H9 (cell line): Measurements from ENCODE around the gene PDE6H. TPM values are rescaled to one million over a fixed set of nuclear protein-coding genes. Genes with fewer than 3 reads are reported as not detected.

Experiments used
- DNase-seq: peaks from one replicate; pipeline ENCODE4 v3.0.0-alpha.2; 2017
- H2AFZ ChIP-seq: one replicate; pipeline ENCODE4 v1.6.1; 2013; ENCODE audit warnings: mild to moderate bottlenecking, low read length, control low read depth, moderate library complexity
- H2AK5ac ChIP-seq: 2 replicates; pipeline ENCODE4 v1.6.1; 2013; ENCODE audit warnings: low read length, control low read depth, mixed read lengths; ENCODE audit not compliant: insufficient read length
- H2BK120ac ChIP-seq: one replicate; pipeline ENCODE4 v1.6.1; 2013; ENCODE audit warnings: low read depth, mild to moderate bottlenecking, low read length, control low read depth, inconsistent platforms; ENCODE audit not compliant: poor library complexity, severe bottlenecking
- H2BK12ac ChIP-seq: 2 replicates; pipeline ENCODE4 v1.6.1; 2013; ENCODE audit warnings: low read length, control low read depth, mixed read lengths, low read depth; ENCODE audit not compliant: insufficient read length
- H2BK15ac ChIP-seq: 2 replicates; pipeline ENCODE4 v1.6.1; 2013; ENCODE audit warnings: low read depth, low read length, control low read depth
- H2BK20ac ChIP-seq: one replicate; pipeline ENCODE4 v1.6.1; 2013; ENCODE audit warnings: low read depth, mild to moderate bottlenecking, low read length, control low read depth, inconsistent platforms; ENCODE audit not compliant: poor library complexity, severe bottlenecking
- H2BK5ac ChIP-seq: 2 replicates; pipeline ENCODE4 v1.6.1; 2013; ENCODE audit warnings: low read length, control low read depth, mixed read lengths; ENCODE audit not compliant: insufficient read length
- H3K14ac ChIP-seq: 2 replicates; pipeline ENCODE4 v1.6.1; 2013; ENCODE audit warnings: low read length, control low read depth; ENCODE audit not compliant: insufficient read depth
- H3K18ac ChIP-seq: 2 replicates; pipeline ENCODE4 v1.6.1; 2013; ENCODE audit warnings: low read depth, mild to moderate bottlenecking, mixed read lengths, low read length, control low read depth; ENCODE audit not compliant: insufficient read length
- H3K23ac ChIP-seq: 2 replicates; pipeline ENCODE4 v1.6.1; 2013; ENCODE audit warnings: low read length, control low read depth, mixed read lengths, low read depth; ENCODE audit not compliant: insufficient read length
- H3K23me2 ChIP-seq: 2 replicates; pipeline ENCODE4 v1.6.1; 2013; ENCODE audit warnings: low read depth, mild to moderate bottlenecking, mixed read lengths, low read length, control low read depth; ENCODE audit not compliant: insufficient read length, poor library complexity, severe bottlenecking
- H3K27ac ChIP-seq: 2 replicates; pipeline ENCODE4 v1.5.1; 2013; ENCODE audit warnings: low read length, control low read depth, mixed read lengths, low read depth; ENCODE audit not compliant: insufficient read length
- H3K27me3 ChIP-seq: 2 replicates; pipeline ENCODE4 v1.6.1; 2013; ENCODE audit warnings: low read length, control low read depth, inconsistent platforms; ENCODE audit not compliant: insufficient read depth
- H3K4ac ChIP-seq: 2 replicates; pipeline ENCODE4 v1.6.1; 2013; ENCODE audit warnings: low read depth, mild to moderate bottlenecking, control low read depth, inconsistent platforms, low read length, moderate library complexity
- H3K4me1 ChIP-seq: 2 replicates; pipeline ENCODE4 v1.6.1; 2013; ENCODE audit warnings: low read length, control low read depth, inconsistent platforms; ENCODE audit not compliant: insufficient read depth
- H3K4me2 ChIP-seq: 2 replicates; pipeline ENCODE4 v1.6.1; 2013; ENCODE audit warnings: low read length, control low read depth, mixed read lengths; ENCODE audit not compliant: insufficient read length, insufficient read depth
- H3K56ac ChIP-seq: 2 replicates; pipeline ENCODE4 v1.6.1; 2013; ENCODE audit warnings: low read depth, mild to moderate bottlenecking, mixed read lengths, low read length, control low read depth; ENCODE audit not compliant: insufficient read length
- H3K79me1 ChIP-seq: 2 replicates; pipeline ENCODE4 v1.6.1; 2013; ENCODE audit warnings: low read depth, mild to moderate bottlenecking, moderate library complexity, low read length, control low read depth, inconsistent platforms; ENCODE audit not compliant: insufficient read depth, poor library complexity, severe bottlenecking
- H3K79me2 ChIP-seq: 2 replicates; pipeline ENCODE4 v1.6.1; 2013; ENCODE audit warnings: low read length, control low read depth, inconsistent platforms; ENCODE audit not compliant: insufficient read depth
- H3K9ac ChIP-seq: 2 replicates; pipeline ENCODE4 v1.6.1; 2013; ENCODE audit warnings: low read length, control low read depth, mixed read lengths; ENCODE audit not compliant: insufficient read length; ENCODE audit errors: extremely low read depth
- H3K9me3 ChIP-seq: one replicate; pipeline ENCODE4 v1.6.1; 2013; ENCODE audit warnings: low read depth, low read length, inconsistent platforms; ENCODE audit not compliant: control insufficient read depth
- H3T11ph ChIP-seq: one replicate; pipeline ENCODE4 v1.6.1; 2013; ENCODE audit warnings: mild to moderate bottlenecking, low read length, control low read depth, inconsistent platforms
- H4K20me1 ChIP-seq: one replicate; pipeline ENCODE4 v1.6.1; 2013; ENCODE audit not compliant: control insufficient read depth, insufficient read length, insufficient read depth
- H4K5ac ChIP-seq: 2 replicates; pipeline ENCODE4 v1.6.1; 2013; ENCODE audit warnings: low read depth, mild to moderate bottlenecking, mixed read lengths, low read length, control low read depth; ENCODE audit not compliant: insufficient read length
- H4K8ac ChIP-seq: replicated peaks from 2 replicates; pipeline ENCODE4 v1.6.1; 2013; ENCODE audit warnings: low read length, control low read depth, mixed read lengths, low read depth; ENCODE audit not compliant: insufficient read length
- H4K91ac ChIP-seq: 2 replicates; pipeline ENCODE4 v1.6.1; 2013; ENCODE audit warnings: low read depth, mild to moderate bottlenecking, moderate library complexity, mixed read lengths, low read length, control low read depth; ENCODE audit not compliant: insufficient read length
- H3K27ac Mint-ChIP-seq, 3 experiments: 2 replicates in 2 of 3; 3 replicates in 1 of 3; pipeline ENCODE4 v1.8.0; 2020 to 2021; ENCODE audit warnings: mixed read lengths in 3 of 3, mild to moderate bottlenecking in 1 of 3, moderate library complexity in 1 of 3
- H3K27me3 Mint-ChIP-seq: 2 replicates; pipeline ENCODE4 v1.8.0; 2021; ENCODE audit warnings: low read depth, mild to moderate bottlenecking, moderate library complexity, mixed read lengths
- H3K36me3 Mint-ChIP-seq, 3 experiments: 2 replicates in 2 of 3; 3 replicates in 1 of 3; pipeline ENCODE4 v1.8.0; 2020 to 2021; ENCODE audit warnings: low read depth in 3 of 3, mixed read lengths in 3 of 3; ENCODE audit not compliant: insufficient read depth in 1 of 3
- H3K4me1 Mint-ChIP-seq, 2 experiments: 2 replicates each; pipeline ENCODE4 v1.8.0; 2020; ENCODE audit warnings: mixed read lengths in 2 of 2
- H3K4me3 Mint-ChIP-seq, 2 experiments: 2 replicates in 1 of 2; 3 replicates in 1 of 2; pipeline ENCODE4 v1.8.0; 2020 to 2021; ENCODE audit warnings: mild to moderate bottlenecking in 2 of 2, mixed read lengths in 2 of 2, moderate library complexity in 1 of 2
- H3K9me3 Mint-ChIP-seq, 2 experiments: 2 replicates in 1 of 2; 3 replicates in 1 of 2; pipeline ENCODE4 v1.8.0; 2020; ENCODE audit warnings: mild to moderate bottlenecking in 2 of 2, mixed read lengths in 2 of 2, moderate library complexity in 1 of 2
- CTCF ChIP-seq: fragments of 200-600 bp; sonication (generic); conservative IDR thresholded peaks from 3 replicates; pipeline ENCODE4 v1.8.0; 2021; ENCODE audit warnings: antibody characterized with exemption, mild to moderate bottlenecking
- WGBS: extraction: QIAGEN DNeasy Blood & Tissue Kit; methylation state at CpG from one replicate; pipeline ENCODE4 v1.1.7; 2013; ENCODE audit warnings: missing lambda C conversion rate, low lambda C conversion rate, mixed read lengths; ENCODE audit not compliant: insufficient read length; ENCODE audit errors: extremely low coverage; 5-methylcytosine and 5-hydroxymethylcytosine counted together
- total RNA-seq: library from RNA; stranded (reverse); gene quantifications from 2 replicates; pipeline ENCODE4 v1.2.1, GENCODE V29; 2021

Gene PDE6H
- total RNA-seq, 1 experiment from 2014 or later: not detected

GRCh38 chr12:14999021-14999694 lies 26.3 kb downstream of the PDE6H start:
- Histone ChIP-seq H2AFZ (no peak overlapping the region), H3K4me1 (no peaks in the 10 kb centered on the region; the same call in 1 of the 2 replicates), H3K79me2 (no peaks in the 10 kb centered on the region), H4K91ac (no peak overlapping the region), H3K79me1 (no peaks in the 10 kb centered on the region), H3K9ac (no peak overlapping the region), H3K14ac (no peak overlapping the region), H3K23ac (no peak overlapping the region), H3K9me3 (no peaks in the 10 kb centered on the region), H2BK20ac (no peak overlapping the region), H3K4ac (no peak overlapping the region), H3K27ac (no peak overlapping the region), H2BK12ac (no peak overlapping the region), H3K27me3 (no peaks in the 10 kb centered on the region), H4K20me1 (no peaks in the 10 kb centered on the region), H3K18ac (no peak overlapping the region), H3K4me2 (no peak overlapping the region), H3T11ph (no peak overlapping the region), H4K5ac (no peak overlapping the region), H3K23me2 (no peaks in the 10 kb centered on the region), H2BK15ac (no peak overlapping the region), H2AK5ac (no peak overlapping the region), H2BK5ac (no peak overlapping the region), H4K8ac (no peak overlapping the region), H3K56ac (no peak overlapping the region), H2BK120ac (no peak overlapping the region)
- H3K27me3 Mint-ChIP-seq: no peaks in the 10 kb centered on the region
- no CpG with 5 or more reads among the region's 2 CpGs for WGBS
- H3K4me3 Mint-ChIP-seq: no peak overlapping the region
- DNase-seq: no peak
- no peak overlapping the region; a peak in 1 of 7 replicates for H3K27ac Mint-ChIP-seq
- peaks cover 0 to 2% of the 10 kb centered on the region in 2 experiments; a peak in 1 of 5 replicates for H3K9me3 Mint-ChIP-seq
- H3K4me1 Mint-ChIP-seq: peaks cover 9 to 11% of the 10 kb centered on the region in 2 experiments
- H3K36me3 Mint-ChIP-seq: no peaks in the 10 kb centered on the region
- TF ChIP-seq CTCF: no peak
